NCI-H524 (cell line): Measurements from ENCODE around the gene PFN4.
"Not testable (repeated sequence)": the region's sequence is repeated elsewhere in the genome, so short reads cannot be mapped to it uniquely, and the experiment has no call there.

ENCODE experiments used
- DNase-seq, 2 experiments: peaks; one replicate each; lab custom pipeline; 2025; lab: John Stamatoyannopoulos, UW

The PFN4 gene

GRCh38 chr2:24111407-24111901, 11.7 kb downstream of the PFN4 start:
- DNase-seq: no peak

- DNase-seq: no peak
Observed at GRCh38 chr2:24110660-24111303, 12.4 kb downstream of the PFN4 start.

GRCh38 chr2:24109431-24109830, 13.7 kb downstream of the PFN4 start:
- not testable (repeated sequence) for DNase-seq

GRCh38 chr2:24107336-24107735, 15.8 kb downstream of the PFN4 start:
- DNase-seq: no peak

GRCh38 chr2:24106786-24107185, 16.3 kb downstream of the PFN4 start:
- no peak for DNase-seq

- DNase-seq: no peak
Observed at GRCh38 chr2:24105816-24106215, 17.3 kb downstream of the PFN4 start.

- DNase-seq: no peak
Observed at GRCh38 chr2:24104906-24105305, 18.2 kb downstream of the PFN4 start.

GRCh38 chr2:24104110-24104650, 19.0 kb downstream of the PFN4 start:
- DNase-seq: no peak

GRCh38 chr2:24102677-24103076, 20.5 kb downstream of the PFN4 start:
- DNase-seq: no peak

- DNase-seq: no peak
Observed at GRCh38 chr2:24101992-24102391, 21.1 kb downstream of the PFN4 start.

GRCh38 chr2:24100732-24101131, 22.4 kb downstream of the PFN4 start:
- DNase-seq: not testable (repeated sequence)

- not testable (repeated sequence) for DNase-seq
Observed at GRCh38 chr2:24095171-24095677, 27.9 kb downstream of the PFN4 start.

- not testable (repeated sequence) for DNase-seq
Observed at GRCh38 chr2:24093270-24093669, 29.9 kb downstream of the PFN4 start.

GRCh38 chr2:24088821-24089359, 34.2 kb downstream of the PFN4 start:
- DNase-seq: no peak

- DNase-seq: no peak
Observed at GRCh38 chr2:24087032-24087431, 36.1 kb downstream of the PFN4 start.

GRCh38 chr2:24086241-24086640, 36.9 kb downstream of the PFN4 start:
- DNase-seq: no peak

GRCh38 chr2:24085200-24085489, 38.0 kb downstream of the PFN4 start:
- DNase-seq: no peak

- peak; percentile 88 for DNase-seq
Observed at GRCh38 chr2:24084386-24085199, 38.5 kb downstream of the PFN4 start, which contains the start of gene TP53I3. TP53I3 (minus strand) TSS chr2:24084834; CDS start chr2:24084326, 508 bp downstream.

GRCh38 chr2:24083567-24084385, 39.4 kb downstream of the PFN4 start:
- DNase-seq: peak; percentile 88 to 95

GRCh38 chr2:24082787-24083566, 40.2 kb downstream of the PFN4 start:
- peak in 1 of 2 experiments; percentile 28 for DNase-seq

GRCh38 chr2:24080701-24081100, 42.4 kb downstream of the PFN4 start:
- peak in 1 of 2 experiments; percentile 44 for DNase-seq
